ENCODE results near the gene UBE2Z. TPM values are rescaled to one million over a fixed set of nuclear protein-coding genes. Genes with fewer than 3 reads are reported as not detected.

Gene UBE2Z
- total and polyA plus RNA-seq, 9 of the 15 experiments (the other 6 are each of a cell fraction or from before 2014, with no cell fraction given), result 11.8 to 89.0 (median 38.2) TPM

- no peak for TF ChIP-seq MECOM (CRISPR knock-in tag; IDR thresholded peaks at IDR 0.05)
- TF ChIP-seq SREBF1 (IDR thresholded peaks at IDR 0.05; ENCODE audit: borderline replicate concordance, low read depth, low read length), result no peak
- no peak for TF ChIP-seq ZHX1 (conservative IDR thresholded peaks at IDR 0.05; ENCODE audit: low read length)
- TF ChIP-seq HCFC1 (IDR thresholded peaks at IDR 0.05; ENCODE audit: low read depth, low read length), result no peak
- TF ChIP-seq USF1 (CRISPR knock-in tag; IDR thresholded peaks at IDR 0.05), result no peak
- TF ChIP-seq DPF2 (IDR thresholded peaks at IDR 0.05), result 0 out of 2 replicates have a peak, but pooled peaks have one; percentile 23
- TF ChIP-seq SNAPC5 (CRISPR knock-in tag; IDR thresholded peaks at IDR 0.05), result no peak
- TF ChIP-seq ZFPM2 (CRISPR knock-in tag; IDR thresholded peaks at IDR 0.05), result no peak
- TF ChIP-seq, protein P1, sequence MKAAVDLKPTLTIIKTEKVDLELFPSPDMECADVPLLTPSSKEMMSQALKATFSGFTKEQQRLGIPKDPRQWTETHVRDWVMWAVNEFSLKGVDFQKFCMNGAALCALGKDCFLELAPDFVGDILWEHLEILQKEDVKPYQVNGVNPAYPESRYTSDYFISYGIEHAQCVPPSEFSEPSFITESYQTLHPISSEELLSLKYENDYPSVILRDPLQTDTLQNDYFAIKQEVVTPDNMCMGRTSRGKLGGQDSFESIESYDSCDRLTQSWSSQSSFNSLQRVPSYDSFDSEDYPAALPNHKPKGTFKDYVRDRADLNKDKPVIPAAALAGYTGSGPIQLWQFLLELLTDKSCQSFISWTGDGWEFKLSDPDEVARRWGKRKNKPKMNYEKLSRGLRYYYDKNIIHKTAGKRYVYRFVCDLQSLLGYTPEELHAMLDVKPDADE (conservative IDR thresholded peaks at IDR 0.05; ENCODE audit: control insufficient read depth, low read depth, low read length), result 0 out of 2 replicates have a peak, but pooled peaks have one; percentile 6
- 0 out of 2 replicates have a peak, but pooled peaks have one; percentile 29 for TF ChIP-seq ZBTB26 (CRISPR knock-in tag; IDR thresholded peaks at IDR 0.05)
- TF ChIP-seq MTA3 (IDR thresholded peaks at IDR 0.05; ENCODE audit: borderline replicate concordance), result no peak
- no peak for TF ChIP-seq NONO (IDR thresholded peaks at IDR 0.05; ENCODE audit: low read depth in 2 of 2, low read length in 1 of 2)
- TF ChIP-seq HDAC2 (IDR thresholded peaks at IDR 0.05), result no peak
- TF ChIP-seq ZBTB49 (CRISPR knock-in tag; IDR thresholded peaks at IDR 0.05; ENCODE audit: borderline replicate concordance), result no peak
- TF ChIP-seq, protein P2, sequence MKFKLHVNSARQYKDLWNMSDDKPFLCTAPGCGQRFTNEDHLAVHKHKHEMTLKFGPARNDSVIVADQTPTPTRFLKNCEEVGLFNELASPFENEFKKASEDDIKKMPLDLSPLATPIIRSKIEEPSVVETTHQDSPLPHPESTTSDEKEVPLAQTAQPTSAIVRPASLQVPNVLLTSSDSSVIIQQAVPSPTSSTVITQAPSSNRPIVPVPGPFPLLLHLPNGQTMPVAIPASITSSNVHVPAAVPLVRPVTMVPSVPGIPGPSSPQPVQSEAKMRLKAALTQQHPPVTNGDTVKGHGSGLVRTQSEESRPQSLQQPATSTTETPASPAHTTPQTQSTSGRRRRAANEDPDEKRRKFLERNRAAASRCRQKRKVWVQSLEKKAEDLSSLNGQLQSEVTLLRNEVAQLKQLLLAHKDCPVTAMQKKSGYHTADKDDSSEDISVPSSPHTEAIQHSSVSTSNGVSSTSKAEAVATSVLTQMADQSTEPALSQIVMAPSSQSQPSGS (CRISPR knock-in tag; IDR thresholded peaks at IDR 0.05), result no peak
- TF ChIP-seq MYNN (IDR thresholded peaks at IDR 0.05), result no peak
- no peak for TF ChIP-seq MYNN (CRISPR knock-in tag; IDR thresholded peaks at IDR 0.05)
- TF ChIP-seq LARP7 (IDR thresholded peaks at IDR 0.05), result no peak
- TF ChIP-seq ZBTB8A (IDR thresholded peaks at IDR 0.05; ENCODE audit: partially characterized antibody), result no peak
These were observed 717 bp downstream of the UBE2Z start (continued) for GRCh38 chr17:48908853-48909394.
